ENCODE data around the gene MAP3K9. TPM values are rescaled to one million over a fixed set of nuclear protein-coding genes. Genes with fewer than 3 reads are reported as not detected.

MAP3K9 gene
- total RNA-seq, 2 experiments from 2014 or later: 4.2 to 6.4 TPM

DNA sequence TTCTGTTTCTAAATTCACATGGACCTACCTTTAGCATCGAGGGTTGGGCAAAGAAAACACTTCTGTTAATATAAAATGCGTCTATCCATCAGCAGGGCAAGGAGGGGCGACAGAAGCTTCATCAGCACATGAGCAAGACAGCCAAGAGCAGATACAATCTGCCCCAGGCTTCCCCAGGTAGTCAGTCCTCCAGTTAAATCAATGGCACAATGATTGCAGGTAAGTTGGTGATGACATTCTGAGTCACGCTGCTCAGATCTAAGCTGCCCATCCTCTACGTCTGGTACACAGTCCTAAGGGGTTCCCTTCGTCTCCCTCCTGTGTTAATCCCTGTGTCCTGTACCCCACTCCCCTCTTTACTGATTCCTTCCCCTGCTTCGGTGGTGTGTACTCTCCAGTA is 38.8 kb downstream of the MAP3K9 start:
- Histone ChIP-seq H3K4me1 (ENCODE audit: insufficient read depth, low read length, poor library complexity, severe bottlenecking) (no peaks in the 10 kb centered on the region), H2AFZ (ENCODE audit: low read length) (no peak overlapping the region), H3K36me3 (ENCODE audit: insufficient read depth, low read length) (no peaks in the 10 kb centered on the region), H3K79me2 (ENCODE audit: insufficient read depth, low read depth, low read length) (no peaks in the 10 kb centered on the region), H3K4me3 (ENCODE audit: low read depth, low read length, poor library complexity, severe bottlenecking) (no peak overlapping the region), H3K9me2 (ENCODE audit: insufficient read depth, low read length) (no peaks in the 10 kb centered on the region), H3K27ac (ENCODE audit: low read depth, low read length, poor library complexity, severe bottlenecking) (no peak overlapping the region), H3K9me3 (ENCODE audit: low read length) (no peaks in the 10 kb centered on the region), H3K4me2 (ENCODE audit: low read length) (no peak overlapping the region), H4K20me1 (ENCODE audit: insufficient read depth, low read length) (no peaks in the 10 kb centered on the region)
- ChIA-PET CTCF (ENCODE audit: unreplicated experiment) (no interaction called here), POLR2A (no interaction called here)
- intact Hi-C loops (cut with micrococcal nuclease; ENCODE audit: unreplicated experiment): no loop called here
- BruUV-seq (replicated peaks): no TSS peak
- no peak for TF ChIP-seq EZH2phosphoT487 (IDR thresholded peaks at IDR 0.05; ENCODE audit: borderline replicate concordance, low read depth, low read length)
- TF ChIP-seq, protein P1, sequence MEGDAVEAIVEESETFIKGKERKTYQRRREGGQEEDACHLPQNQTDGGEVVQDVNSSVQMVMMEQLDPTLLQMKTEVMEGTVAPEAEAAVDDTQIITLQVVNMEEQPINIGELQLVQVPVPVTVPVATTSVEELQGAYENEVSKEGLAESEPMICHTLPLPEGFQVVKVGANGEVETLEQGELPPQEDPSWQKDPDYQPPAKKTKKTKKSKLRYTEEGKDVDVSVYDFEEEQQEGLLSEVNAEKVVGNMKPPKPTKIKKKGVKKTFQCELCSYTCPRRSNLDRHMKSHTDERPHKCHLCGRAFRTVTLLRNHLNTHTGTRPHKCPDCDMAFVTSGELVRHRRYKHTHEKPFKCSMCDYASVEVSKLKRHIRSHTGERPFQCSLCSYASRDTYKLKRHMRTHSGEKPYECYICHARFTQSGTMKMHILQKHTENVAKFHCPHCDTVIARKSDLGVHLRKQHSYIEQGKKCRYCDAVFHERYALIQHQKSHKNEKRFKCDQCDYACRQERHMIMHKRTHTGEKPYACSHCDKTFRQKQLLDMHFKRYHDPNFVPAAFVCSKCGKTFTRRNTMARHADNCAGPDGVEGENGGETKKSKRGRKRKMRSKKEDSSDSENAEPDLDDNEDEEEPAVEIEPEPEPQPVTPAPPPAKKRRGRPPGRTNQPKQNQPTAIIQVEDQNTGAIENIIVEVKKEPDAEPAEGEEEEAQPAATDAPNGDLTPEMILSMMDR (conservative IDR thresholded peaks at IDR 0.05; ENCODE audit: low read length): no peak
- no peak for DNase-seq (ENCODE audit: low spot score)

DNA sequence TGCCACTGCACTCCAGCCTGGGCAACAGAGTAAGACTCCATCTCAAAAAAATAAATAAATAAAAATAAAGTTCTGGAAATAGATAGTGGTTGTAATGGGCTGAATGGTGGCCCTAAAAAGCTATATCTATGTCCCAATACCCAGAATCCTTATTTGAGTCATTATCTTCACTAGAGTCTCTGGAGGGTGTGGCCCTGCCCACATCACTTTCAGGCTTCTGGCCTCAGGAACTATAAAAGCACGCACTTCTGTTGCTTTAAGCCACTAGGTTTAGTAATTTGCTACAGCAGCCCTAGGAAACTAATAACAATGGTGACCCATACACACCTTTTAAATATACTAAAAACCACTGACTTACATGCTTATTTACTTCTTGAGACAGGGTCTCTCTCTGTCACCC is 49.9 kb downstream of the MAP3K9 start:
- TF ChIP-seq, protein P1 (conservative IDR thresholded peaks at IDR 0.05; ENCODE audit: low read length): no peak
- no peak for TF ChIP-seq EZH2phosphoT487 (IDR thresholded peaks at IDR 0.05; ENCODE audit: borderline replicate concordance, low read depth, low read length)
- BruUV-seq (replicated peaks): no TSS peak
- intact Hi-C loops (cut with micrococcal nuclease; ENCODE audit: unreplicated experiment): no loop called here
- H3K36me3 ChIP-seq (ENCODE audit: insufficient read depth, low read length): no peaks in the 10 kb centered on the region
- no peak overlapping the region for H3K4me3 ChIP-seq (ENCODE audit: low read depth, low read length, poor library complexity, severe bottlenecking)
- H3K9me2 ChIP-seq (ENCODE audit: insufficient read depth, low read length): no peaks in the 10 kb centered on the region
- ChIA-PET POLR2A (interaction anchor here (0.6 kb wide), 1 partner anchor 9 kb away, joined by 3 read pairs; no protein-coding TSS in a partner anchor), CTCF (ENCODE audit: unreplicated experiment) (no interaction called here)
- H3K9me3 ChIP-seq (ENCODE audit: low read length): no peaks in the 10 kb centered on the region
- no peak for DNase-seq (ENCODE audit: low spot score)
- H4K20me1 ChIP-seq (ENCODE audit: insufficient read depth, low read length): no peaks in the 10 kb centered on the region
- no peak overlapping the region for H3K4me2 ChIP-seq (ENCODE audit: low read length)
- no peaks in the 10 kb centered on the region for H3K4me1 ChIP-seq (ENCODE audit: insufficient read depth, low read length, poor library complexity, severe bottlenecking)
- no peaks in the 10 kb centered on the region for H3K79me2 ChIP-seq (ENCODE audit: insufficient read depth, low read depth, low read length)
- H3K27ac ChIP-seq (ENCODE audit: low read depth, low read length, poor library complexity, severe bottlenecking): no peak overlapping the region
- no peak overlapping the region for H2AFZ ChIP-seq (ENCODE audit: low read length)

DNA sequence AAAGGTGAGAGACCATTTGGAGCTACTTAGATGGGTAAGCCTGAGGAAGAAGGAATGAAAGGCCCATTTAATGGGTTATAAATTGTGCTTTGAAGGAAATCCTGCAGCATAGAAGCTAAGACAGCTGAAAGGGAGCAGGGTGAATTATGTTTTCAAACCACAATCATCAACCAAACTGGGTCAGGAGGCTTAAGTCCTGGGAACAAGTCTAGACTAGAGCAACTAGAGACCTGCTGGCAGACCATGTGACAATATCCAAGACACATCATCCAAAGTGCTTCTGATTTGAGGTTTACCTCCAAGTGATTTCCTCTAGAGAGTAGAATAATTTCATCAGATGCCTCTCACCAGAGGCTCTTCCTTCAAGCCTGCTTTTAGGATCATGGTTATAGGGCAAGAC is 53.7 kb downstream of the MAP3K9 start:
- no peaks in the 10 kb centered on the region for H3K9me3 ChIP-seq (ENCODE audit: low read length)
- H3K4me3 ChIP-seq (ENCODE audit: low read depth, low read length, poor library complexity, severe bottlenecking): no peak overlapping the region
- H2AFZ ChIP-seq (ENCODE audit: low read length): no peak overlapping the region
- no peaks in the 10 kb centered on the region for H3K36me3 ChIP-seq (ENCODE audit: insufficient read depth, low read length)
- H4K20me1 ChIP-seq (ENCODE audit: insufficient read depth, low read length): no peaks in the 10 kb centered on the region
- BruUV-seq (replicated peaks): no TSS peak
- H3K9me2 ChIP-seq (ENCODE audit: insufficient read depth, low read length): no peaks in the 10 kb centered on the region
- no peaks in the 10 kb centered on the region for H3K79me2 ChIP-seq (ENCODE audit: insufficient read depth, low read depth, low read length)
- H3K4me2 ChIP-seq (ENCODE audit: low read length): no peak overlapping the region
- DNase-seq (ENCODE audit: low spot score): no peak
- H3K27ac ChIP-seq (ENCODE audit: low read depth, low read length, poor library complexity, severe bottlenecking): no peak overlapping the region
- ChIA-PET CTCF (ENCODE audit: unreplicated experiment) (no interaction called here), POLR2A (interaction anchor here (1.2 kb wide), 1 partner anchor 24 kb away, joined by 4 read pairs; no protein-coding TSS in a partner anchor)
- H3K4me1 ChIP-seq (ENCODE audit: insufficient read depth, low read length, poor library complexity, severe bottlenecking): no peaks in the 10 kb centered on the region
- TF ChIP-seq EZH2phosphoT487 (IDR thresholded peaks at IDR 0.05; ENCODE audit: borderline replicate concordance, low read depth, low read length): no peak
- TF ChIP-seq, protein P1 (conservative IDR thresholded peaks at IDR 0.05; ENCODE audit: low read length): no peak
- intact Hi-C loops (cut with micrococcal nuclease; ENCODE audit: unreplicated experiment): no loop called here

Data from OCI-LY7 (cell line).